SU-DHL-6 (cell line): Measurements from ENCODE around the gene ALKBH7.

Source experiments
- EZH2phosphoT487 ChIP-seq: fragments of 200-600 bp; sonication (generic), shearing (Covaris generic); conservative IDR thresholded peaks from 2 replicates; pipeline ENCODE4 v1.6.1; 2018; ENCODE audit warnings: mild to moderate bottlenecking, antibody characterized with exemption, low read length, moderate library complexity, mixed read lengths
- TF ChIP-seq, protein P1 (sequence below): fragments of 200-600 bp; sonication (generic); IDR thresholded peaks from one replicate; pipeline ENCODE4 v1.5.1; 2017; ENCODE audit warnings: antibody characterized with exemption, mild to moderate bottlenecking, low read length, moderate library complexity; ENCODE audit not compliant: insufficient read depth, poor library complexity, severe bottlenecking

DNA sequence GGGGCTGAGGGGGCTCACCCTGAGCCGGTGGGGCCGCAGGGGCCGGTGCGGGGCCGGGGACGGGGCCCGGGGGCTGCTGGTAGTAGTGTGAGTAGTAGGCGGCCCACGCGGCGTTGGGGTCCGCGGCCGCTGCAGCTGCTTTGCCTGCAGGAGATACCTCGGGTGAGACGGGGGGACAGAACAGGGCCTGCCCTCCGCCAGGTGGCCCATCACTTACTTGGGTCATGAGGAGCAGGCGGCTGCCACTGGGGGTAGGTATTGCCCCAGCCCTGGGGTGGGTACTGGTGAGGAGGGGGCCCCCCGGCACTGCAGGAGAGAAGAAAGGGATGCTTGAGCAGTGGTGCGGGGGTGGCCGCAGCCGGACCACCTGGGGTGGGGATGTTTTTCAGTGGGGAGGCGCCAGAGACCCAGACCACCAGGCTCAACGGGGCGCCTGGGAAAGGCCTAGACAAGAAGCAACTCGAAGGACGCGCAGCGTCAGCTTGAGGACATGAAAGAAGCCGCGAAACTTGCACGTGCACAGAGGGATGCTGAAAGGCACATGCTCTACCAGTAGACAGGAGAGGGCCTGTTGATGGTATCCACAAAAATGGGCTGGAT, 43.1 kb downstream of the ALKBH7 start:
- TF ChIP-seq, protein P1, sequence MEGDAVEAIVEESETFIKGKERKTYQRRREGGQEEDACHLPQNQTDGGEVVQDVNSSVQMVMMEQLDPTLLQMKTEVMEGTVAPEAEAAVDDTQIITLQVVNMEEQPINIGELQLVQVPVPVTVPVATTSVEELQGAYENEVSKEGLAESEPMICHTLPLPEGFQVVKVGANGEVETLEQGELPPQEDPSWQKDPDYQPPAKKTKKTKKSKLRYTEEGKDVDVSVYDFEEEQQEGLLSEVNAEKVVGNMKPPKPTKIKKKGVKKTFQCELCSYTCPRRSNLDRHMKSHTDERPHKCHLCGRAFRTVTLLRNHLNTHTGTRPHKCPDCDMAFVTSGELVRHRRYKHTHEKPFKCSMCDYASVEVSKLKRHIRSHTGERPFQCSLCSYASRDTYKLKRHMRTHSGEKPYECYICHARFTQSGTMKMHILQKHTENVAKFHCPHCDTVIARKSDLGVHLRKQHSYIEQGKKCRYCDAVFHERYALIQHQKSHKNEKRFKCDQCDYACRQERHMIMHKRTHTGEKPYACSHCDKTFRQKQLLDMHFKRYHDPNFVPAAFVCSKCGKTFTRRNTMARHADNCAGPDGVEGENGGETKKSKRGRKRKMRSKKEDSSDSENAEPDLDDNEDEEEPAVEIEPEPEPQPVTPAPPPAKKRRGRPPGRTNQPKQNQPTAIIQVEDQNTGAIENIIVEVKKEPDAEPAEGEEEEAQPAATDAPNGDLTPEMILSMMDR, result no peak
- TF ChIP-seq EZH2phosphoT487, result no peak
